Stimulated activated CD8-positive, alpha-beta memory T cell treated with anti-CD3 and anti-CD28 coated beads, Interleukin-4, amount 100 ng/mL, for 24 hours (primary cell): ENCODE data around the gene DYNLT5.
"Not testable (repeated sequence)": the region's sequence is repeated elsewhere in the genome, so short reads cannot be mapped to it uniquely, and the experiment has no call there.

ENCODE experiments used
- DNase-seq: peaks from one replicate; pipeline ENCODE4 v3.0.0-alpha.2; 2020; ENCODE audit warnings: low read depth

The DYNLT5 gene

DNA sequence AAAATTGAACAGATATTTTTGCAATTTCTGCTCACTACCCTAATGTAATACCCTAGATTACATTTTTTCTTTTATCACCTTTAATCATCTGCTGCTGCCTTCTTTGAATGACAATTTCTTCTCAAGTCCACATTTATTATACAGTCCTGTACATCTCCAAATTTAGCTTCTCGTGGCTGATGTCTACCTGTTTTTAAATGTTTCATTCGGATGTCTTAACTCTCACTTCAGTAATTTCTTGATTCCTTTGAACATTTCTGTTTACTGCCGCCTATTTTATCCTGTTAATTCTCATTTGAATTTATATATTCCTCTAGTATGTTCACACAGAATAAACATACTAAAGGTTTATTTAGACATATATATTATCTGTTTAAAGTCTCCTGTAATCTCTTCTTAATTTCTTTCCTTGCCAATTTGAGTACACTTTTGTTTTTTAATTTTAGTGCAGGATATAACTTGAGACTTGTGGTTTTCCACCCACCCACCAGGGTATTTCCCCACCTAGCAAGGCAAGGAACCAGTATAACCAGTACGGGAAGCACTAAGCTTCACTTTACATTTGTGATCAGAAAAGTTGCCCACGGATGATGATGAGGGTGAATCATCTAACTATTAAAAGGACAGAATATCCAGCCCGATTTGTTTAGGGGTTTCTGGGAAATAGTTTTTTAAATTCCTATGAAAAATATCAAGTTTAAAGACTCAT, 36.1 kb downstream of the DYNLT5 start:
- peak; percentile 40 for DNase-seq

DNA sequence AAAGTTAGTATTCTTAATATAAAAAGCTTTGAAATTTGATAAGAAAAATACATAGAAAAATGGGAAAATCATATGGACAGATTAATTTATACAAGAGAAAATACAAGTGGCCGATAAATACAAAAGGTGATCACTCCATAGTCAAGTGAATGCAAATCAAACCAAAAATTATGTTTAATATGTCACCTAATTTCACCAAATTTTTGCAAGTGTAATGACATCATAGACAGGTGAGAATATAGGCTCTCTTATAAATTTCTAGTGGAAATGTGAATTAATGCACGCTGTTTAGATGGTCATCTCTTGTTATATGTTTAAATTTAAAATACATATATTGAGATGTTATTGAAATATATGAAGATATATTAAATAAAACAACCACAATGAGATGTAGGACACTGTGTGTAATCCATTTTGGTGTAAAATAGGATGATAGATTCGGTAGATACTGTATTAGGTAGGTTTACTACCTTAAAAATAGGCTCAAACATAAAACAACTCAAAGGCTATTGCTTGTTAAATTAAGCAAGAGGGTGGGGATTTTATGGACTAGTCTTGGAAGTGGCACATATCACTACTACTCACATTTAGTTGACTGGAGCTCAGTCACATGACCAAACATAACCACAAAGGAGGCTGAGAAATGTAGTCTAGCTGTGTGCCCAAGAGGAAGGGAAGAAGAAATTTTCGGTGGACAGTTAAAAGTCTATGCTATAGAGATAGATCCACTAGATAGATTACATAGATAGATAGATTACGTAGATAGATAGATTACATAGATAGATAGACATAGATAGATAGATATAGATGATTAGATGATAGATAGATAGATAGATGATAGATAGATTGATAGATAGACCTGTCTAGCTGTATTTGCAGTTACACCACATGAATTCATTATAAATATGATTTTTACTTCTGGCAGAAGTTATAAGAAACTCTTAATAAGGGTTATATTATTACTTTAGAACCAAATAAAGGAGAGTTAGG, 39.7 kb downstream of the DYNLT5 start:
- no peak for DNase-seq

DNA sequence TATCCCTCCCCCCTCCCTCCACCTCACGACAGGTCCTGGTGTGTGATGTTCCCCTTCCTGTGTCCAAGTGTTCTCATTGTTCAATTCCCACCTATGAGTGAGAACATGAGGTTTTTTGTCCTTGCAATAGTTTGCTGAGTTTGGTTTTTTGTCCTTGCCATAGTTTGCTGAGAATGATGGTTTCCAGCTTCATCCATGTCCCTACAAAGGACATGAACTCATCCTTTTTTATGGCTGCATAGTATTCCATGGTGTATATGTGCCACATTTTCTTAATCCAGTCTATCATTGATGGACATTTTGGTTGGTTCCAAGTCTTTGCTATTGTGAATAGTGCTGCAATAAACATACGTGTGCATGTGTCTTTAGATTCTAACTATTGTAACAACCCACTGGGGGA, 43.6 kb downstream of the DYNLT5 start:
- not testable (repeated sequence) for DNase-seq

DNA sequence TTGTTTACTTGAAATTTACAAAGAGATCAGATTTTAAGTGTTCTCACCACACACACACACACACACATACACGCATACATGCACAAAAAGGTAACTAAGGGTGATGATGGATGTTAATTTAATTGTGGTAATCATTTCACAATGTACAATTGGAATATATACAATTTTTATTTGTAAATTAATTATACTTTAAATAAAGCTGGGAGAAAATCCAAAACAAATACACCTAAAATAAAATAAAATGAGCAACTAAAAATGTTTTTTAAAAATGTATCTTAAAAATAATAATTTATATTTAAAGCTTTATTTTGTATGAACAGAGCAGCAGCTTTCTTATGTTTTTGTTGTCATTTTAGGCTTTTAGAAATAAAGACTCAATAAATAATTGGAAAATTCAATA, 57.0 kb downstream of the DYNLT5 start:
- DNase-seq = no peak

DNA sequence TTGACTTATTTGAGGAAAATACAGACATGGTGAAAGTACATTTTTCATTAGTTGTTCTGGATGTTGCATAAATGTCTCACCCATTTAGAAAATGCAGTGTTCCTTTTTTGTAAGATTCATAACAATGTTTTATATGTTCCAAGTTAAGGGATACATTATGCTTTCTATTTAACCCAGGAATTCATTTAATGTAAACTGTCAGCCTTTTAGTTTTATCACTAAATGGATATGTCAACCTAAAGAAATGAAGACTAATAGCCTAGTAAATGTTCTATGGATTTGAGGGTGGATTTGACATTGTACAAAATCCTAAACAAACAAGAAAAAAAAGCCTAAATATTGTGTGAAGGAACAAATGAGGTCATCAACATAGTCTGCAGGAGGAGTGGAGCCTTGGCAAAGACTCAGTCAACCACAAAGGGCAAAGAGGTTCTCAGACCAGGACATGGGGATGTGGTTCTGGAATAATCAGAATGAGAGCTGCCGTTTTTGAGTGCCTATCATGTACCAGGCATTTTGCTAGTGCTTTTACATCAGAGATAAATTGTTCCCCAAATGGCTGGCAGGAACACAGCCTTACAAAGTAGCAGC, 57.6 kb downstream of the DYNLT5 start:
- no peak for DNase-seq

DNA sequence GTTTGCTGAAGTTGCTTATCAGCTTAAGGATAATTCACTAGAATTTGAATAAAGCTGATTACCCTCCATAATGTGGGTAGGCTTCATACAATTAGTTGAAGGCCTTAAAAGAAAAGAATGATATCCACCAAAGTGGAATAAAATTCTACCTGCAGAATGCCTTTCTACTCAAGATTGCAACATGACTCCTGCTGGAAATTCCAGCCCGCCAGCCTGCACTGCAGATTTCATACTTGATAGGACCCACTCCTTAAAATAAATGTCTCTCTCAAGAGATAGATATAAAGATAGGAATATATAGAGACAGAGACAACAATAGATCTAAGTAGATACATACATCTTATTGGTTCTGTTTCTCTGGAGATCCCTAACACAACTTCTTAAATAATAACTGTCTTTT, 72.5 kb downstream of the DYNLT5 start:
- DNase-seq = no peak
